ENCODE data around the gene SPTBN4.

SPTBN4 gene

DNA sequence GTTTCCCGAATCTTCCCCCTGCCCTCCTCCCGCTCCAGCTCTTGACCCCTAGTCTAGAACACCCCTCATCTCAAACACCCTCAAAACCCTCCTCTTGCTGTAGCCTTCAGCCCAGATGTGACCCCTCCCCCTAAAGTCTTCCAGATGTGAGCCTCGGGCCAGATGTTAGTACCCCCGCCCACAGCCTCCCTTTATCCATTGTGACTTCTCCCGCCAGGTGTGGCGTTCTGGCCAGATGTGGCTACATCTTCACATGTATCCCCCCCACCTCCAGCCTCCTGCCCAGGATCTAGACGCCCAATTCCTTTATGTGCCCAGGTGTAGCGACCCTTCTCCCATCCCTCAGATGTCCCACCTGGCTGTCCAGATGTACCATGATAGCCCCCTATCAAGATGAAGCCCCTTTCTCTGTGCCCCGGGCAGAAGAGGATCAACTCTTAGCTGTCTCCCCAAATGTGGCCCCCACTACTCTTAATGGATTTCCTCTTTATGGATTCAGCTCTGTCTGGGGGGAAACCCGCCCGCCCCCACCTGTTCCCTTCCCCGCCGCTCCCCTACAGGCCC is 133.9 kb downstream of the SPTBN4 start:
- no peaks in the 10 kb centered on the region for H3K27me3 ChIP-seq (ENCODE audit: insufficient read depth, low read depth, severe bottlenecking)
- no peak for DNase-seq
- TF ChIP-seq, protein P1, sequence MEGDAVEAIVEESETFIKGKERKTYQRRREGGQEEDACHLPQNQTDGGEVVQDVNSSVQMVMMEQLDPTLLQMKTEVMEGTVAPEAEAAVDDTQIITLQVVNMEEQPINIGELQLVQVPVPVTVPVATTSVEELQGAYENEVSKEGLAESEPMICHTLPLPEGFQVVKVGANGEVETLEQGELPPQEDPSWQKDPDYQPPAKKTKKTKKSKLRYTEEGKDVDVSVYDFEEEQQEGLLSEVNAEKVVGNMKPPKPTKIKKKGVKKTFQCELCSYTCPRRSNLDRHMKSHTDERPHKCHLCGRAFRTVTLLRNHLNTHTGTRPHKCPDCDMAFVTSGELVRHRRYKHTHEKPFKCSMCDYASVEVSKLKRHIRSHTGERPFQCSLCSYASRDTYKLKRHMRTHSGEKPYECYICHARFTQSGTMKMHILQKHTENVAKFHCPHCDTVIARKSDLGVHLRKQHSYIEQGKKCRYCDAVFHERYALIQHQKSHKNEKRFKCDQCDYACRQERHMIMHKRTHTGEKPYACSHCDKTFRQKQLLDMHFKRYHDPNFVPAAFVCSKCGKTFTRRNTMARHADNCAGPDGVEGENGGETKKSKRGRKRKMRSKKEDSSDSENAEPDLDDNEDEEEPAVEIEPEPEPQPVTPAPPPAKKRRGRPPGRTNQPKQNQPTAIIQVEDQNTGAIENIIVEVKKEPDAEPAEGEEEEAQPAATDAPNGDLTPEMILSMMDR (IDR thresholded peaks at IDR 0.05; ENCODE audit: low read depth, low read length): no peak
- peaks cover 22% of the 10 kb centered on the region for H3K36me3 ChIP-seq
- no peaks in the 10 kb centered on the region for H3K9me3 ChIP-seq (ENCODE audit: severe bottlenecking)
- H3K27ac ChIP-seq: no peak overlapping the region
- H3K4me3 ChIP-seq (ENCODE audit: low read depth, low read length): no peak overlapping the region

DNA sequence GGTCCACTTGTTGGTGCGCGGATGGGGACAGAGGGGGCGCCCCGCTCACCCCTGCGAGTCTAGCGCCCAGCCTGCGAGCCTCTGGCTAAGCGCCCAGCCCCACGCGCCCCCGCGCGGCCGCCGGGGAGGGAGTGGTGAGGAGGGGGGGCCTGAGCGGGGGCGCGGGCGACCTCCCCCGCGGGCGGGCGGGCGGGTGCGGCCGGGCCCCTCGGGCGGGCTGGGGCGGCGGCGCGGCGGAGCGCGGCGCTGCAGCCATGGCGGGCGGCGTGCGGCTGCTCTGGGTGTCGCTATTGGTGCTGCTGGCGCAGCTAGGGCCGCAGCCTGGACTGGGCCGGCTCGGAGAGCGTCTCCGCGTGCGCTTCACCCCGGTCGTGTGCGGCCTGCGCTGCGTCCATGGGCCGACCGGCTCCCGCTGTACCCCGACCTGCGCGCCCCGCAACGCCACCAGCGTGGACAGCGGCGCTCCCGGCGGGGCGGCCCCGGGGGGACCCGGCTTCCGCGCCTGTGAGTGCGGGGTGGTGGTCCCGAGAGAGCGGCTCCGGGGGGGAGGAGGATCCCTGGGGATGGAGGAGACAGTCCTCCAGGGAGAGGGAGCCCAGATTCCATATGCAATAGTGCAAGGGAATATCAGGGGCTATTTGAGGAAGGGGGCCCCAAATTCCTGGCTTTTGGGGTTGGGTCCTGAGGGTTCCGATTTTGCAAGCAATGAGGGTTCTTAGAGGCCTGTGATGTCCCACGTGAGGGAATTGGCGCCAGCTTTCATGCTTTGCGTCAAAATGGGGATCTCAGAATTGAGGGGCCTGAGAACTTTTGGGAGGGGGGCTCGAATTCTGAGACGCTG is 134.6 kb downstream of the SPTBN4 start, which contains the start of gene LTBP4:
Gene LTBP4, plus strand, starts transcription at position 236 of the 841 bp plus-strand sequence. Its CDS starts 19 bp downstream, at position 255.
- no peak for DNase-seq
- TF ChIP-seq, protein P1 (IDR thresholded peaks at IDR 0.05; ENCODE audit: low read depth, low read length): no peak
- H3K4me3 ChIP-seq (ENCODE audit: low read depth, low read length): no peak within 1 kb of the TSS
- no peaks in the 10 kb centered on the region for H3K9me3 ChIP-seq (ENCODE audit: severe bottlenecking)
- no peak within 1 kb of the TSS for H3K27ac ChIP-seq
- H3K36me3 ChIP-seq: peaks cover 26% of the 10 kb centered on the region
- no peaks in the 10 kb centered on the region for H3K27me3 ChIP-seq (ENCODE audit: insufficient read depth, low read depth, severe bottlenecking)

DNA sequence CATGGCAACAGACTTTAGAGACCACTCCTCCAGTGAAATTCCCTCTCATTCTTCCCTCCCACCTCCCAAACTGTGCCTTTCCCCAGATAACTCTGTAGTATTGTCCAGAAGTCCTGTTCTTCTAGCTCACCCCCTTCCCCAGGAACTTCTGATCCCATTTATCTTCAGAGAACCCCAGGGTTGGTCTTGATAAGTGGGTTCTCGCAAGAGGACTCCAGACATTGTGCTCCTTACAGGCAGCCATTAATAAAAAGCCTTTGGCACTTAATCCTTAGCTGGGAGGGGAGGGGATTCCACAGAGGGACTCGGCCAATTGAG is 136.2 kb downstream of the SPTBN4 start:
- no peaks in the 10 kb centered on the region for H3K9me3 ChIP-seq (ENCODE audit: severe bottlenecking)
- TF ChIP-seq, protein P1 (IDR thresholded peaks at IDR 0.05; ENCODE audit: low read depth, low read length): no peak
- H3K4me3 ChIP-seq (ENCODE audit: low read depth, low read length): peak overlapping the region; percentile 43
- H3K27me3 ChIP-seq (ENCODE audit: insufficient read depth, low read depth, severe bottlenecking): no peaks in the 10 kb centered on the region
- peak; percentile 67 for DNase-seq
- H3K27ac ChIP-seq: peak overlapping the region; percentile 70
- H3K36me3 ChIP-seq: peaks cover 35% of the 10 kb centered on the region

DNA sequence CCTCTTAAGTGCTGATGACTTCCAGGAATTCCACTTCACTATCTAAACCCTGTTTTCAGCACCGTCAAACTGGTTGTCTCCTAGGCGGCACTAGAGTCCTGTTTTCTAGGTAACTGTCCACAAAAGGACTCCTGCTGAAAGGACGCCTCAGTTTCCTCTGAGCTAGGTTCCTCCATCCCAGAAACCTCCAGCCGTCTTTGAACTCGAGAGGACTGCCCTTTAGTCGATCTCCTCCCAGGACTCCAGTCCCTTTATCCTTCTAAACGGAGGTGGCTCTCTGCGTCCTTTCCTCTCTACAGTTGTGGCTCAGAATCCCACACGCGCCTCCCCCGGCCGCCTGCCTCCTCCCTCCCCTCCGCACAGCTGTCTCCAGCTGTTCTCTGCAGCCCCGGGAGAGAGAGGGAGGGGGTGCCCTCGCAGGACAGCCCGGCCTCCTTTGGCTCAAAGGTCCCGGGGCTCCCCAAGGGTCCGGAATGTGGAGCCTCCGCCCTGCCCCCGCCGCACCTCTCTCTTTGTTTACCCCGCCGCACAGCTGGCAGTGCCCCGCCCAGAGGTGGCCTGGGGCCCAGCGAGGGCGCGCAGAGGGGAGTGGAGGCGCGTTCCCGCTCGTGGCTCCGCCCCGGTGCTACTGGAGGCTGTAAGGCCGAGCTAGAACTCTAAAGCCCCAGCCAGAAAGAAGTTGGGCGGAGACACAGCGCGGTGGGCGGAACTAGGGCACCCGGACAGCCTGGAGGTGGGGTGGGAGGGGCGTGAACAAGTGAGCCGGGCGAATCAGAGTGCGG is 136.8 kb downstream of the SPTBN4 start:
- Histone ChIP-seq H3K36me3 (peaks cover 41% of the 10 kb centered on the region), H3K27ac (peak overlapping the region; percentile 67), H3K27me3 (ENCODE audit: insufficient read depth, low read depth, severe bottlenecking) (no peaks in the 10 kb centered on the region), H3K9me3 (ENCODE audit: severe bottlenecking) (no peaks in the 10 kb centered on the region), H3K4me3 (ENCODE audit: low read depth, low read length) (peak overlapping the region; percentile 43)
- DNase-seq: peak; percentile 97
- TF ChIP-seq, protein P1 (IDR thresholded peaks at IDR 0.05; ENCODE audit: low read depth, low read length): no peak

DNA sequence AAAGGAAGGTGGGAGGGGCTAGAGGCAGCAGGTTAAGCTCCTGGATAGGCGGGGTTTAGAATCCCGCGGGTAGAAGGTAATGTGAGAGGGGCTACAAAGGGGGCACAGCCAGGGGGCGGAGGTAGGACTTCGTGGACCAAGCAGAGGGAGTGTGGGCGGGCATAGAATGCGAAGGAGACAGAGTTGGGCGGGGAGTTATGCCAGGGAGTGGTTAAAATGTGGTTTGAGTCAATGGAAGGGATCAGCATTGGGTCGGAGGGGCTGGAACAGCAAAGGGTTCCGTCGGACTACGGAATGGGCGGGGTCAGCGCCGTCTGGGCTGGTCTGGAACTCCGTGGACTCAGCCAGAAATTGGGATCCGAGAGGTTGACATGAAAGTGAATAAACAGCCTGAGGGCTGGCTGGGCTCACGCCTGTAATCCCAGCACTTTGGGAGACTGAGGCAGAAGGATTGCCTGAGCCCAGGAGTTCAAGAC is 137.4 kb downstream of the SPTBN4 start:
- H3K27ac ChIP-seq: peak overlapping the region; percentile 67; the same call in 1 of the 2 replicates
- H3K36me3 ChIP-seq: peaks cover 37% of the 10 kb centered on the region
- H3K27me3 ChIP-seq (ENCODE audit: insufficient read depth, low read depth, severe bottlenecking): no peaks in the 10 kb centered on the region
- no peak for DNase-seq
- TF ChIP-seq, protein P1 (IDR thresholded peaks at IDR 0.05; ENCODE audit: low read depth, low read length): no peak
- no peak overlapping the region for H3K4me3 ChIP-seq (ENCODE audit: low read depth, low read length)
- H3K9me3 ChIP-seq (ENCODE audit: severe bottlenecking): no peaks in the 10 kb centered on the region
